ENCODE data around the gene BRCA1.
"Not testable (repeated sequence)": the region's sequence is repeated elsewhere in the genome, so short reads cannot be mapped to it uniquely, and the experiment has no call there.

Gene BRCA1

GRCh38 chr17:43135454-43135819 lies 10.3 kb upstream of the BRCA1 start:
- no peak for DNase-seq (ENCODE audit: insufficient read length, low spot score)
- FAIRE-seq, result no peak
- no peak for TF ChIP-seq CTCF (IDR thresholded peaks at IDR 0.05; ENCODE audit: insufficient read depth, missing control alignments)

GRCh38 chr17:43134774-43135453 lies 9.8 kb upstream of the BRCA1 start:
- no peak for FAIRE-seq
- TF ChIP-seq CTCF (IDR thresholded peaks at IDR 0.05; ENCODE audit: insufficient read depth, missing control alignments), result no peak
- DNase-seq (ENCODE audit: insufficient read length, low spot score), result no peak

GRCh38 chr17:43133439-43133838 lies 8.3 kb upstream of the BRCA1 start:
- FAIRE-seq; DNase-seq (ENCODE audit: insufficient read length, low spot score): not testable (repeated sequence)

- no peak for FAIRE-seq
- DNase-seq (ENCODE audit: insufficient read length, low spot score), result no peak
- TF ChIP-seq CTCF (IDR thresholded peaks at IDR 0.05; ENCODE audit: insufficient read depth, missing control alignments), result no peak
Measured at GRCh38 chr17:43132117-43132516, 7.0 kb upstream of the BRCA1 start.

- DNase-seq (ENCODE audit: insufficient read length, low spot score) (no peak), FAIRE-seq (no peak)
- TF ChIP-seq CTCF (IDR thresholded peaks at IDR 0.05; ENCODE audit: insufficient read depth, missing control alignments), result no peak
Measured at GRCh38 chr17:43129671-43130010, 4.5 kb upstream of the BRCA1 start.

GRCh38 chr17:43127333-43127876 lies 2.2 kb upstream of the BRCA1 start:
- FAIRE-seq; DNase-seq (ENCODE audit: insufficient read length, low spot score): not testable (repeated sequence)

- TF ChIP-seq CTCF (IDR thresholded peaks at IDR 0.05; ENCODE audit: insufficient read depth, missing control alignments), result no peak
- DNase-seq (ENCODE audit: insufficient read length, low spot score), result no peak
- FAIRE-seq, result no peak
Measured at GRCh38 chr17:43126911-43127290, 1.7 kb upstream of the BRCA1 start.

- DNase-seq (ENCODE audit: insufficient read length, low spot score) (no peak), FAIRE-seq (no peak)
- TF ChIP-seq CTCF (IDR thresholded peaks at IDR 0.05; ENCODE audit: insufficient read depth, missing control alignments), result no peak
Measured at GRCh38 chr17:43125967-43126910, 1.1 kb upstream of the BRCA1 start.
